ENCODE results near the gene CUX1.

- TF ChIP-seq GATA2 (IDR thresholded peaks at IDR 0.05; ENCODE audit: low read depth, low read length) (peak; percentile 80), GATA3 (IDR thresholded peaks at IDR 0.05; ENCODE audit: low read depth, low read length) (no peak)
Measured at GRCh38 chr7:101964680-101965452, 147.4 kb downstream of the CUX1 start.

Data from SH-SY5Y (cell line).